OCI-LY1 (cell line): ENCODE data around the gene RAET1G.

Source experiments
- CTCF ChIP-seq: fragments of 200-600 bp; sonication (generic), shearing (Covaris generic); IDR thresholded peaks from 2 replicates; pipeline ENCODE4 v1.5.1; 2017; ENCODE audit warnings: mild to moderate bottlenecking, antibody characterized with exemption, low read length, moderate library complexity, mixed read lengths
- EZH2 ChIP-seq: fragments of 200-600 bp; sonication (generic), shearing (Covaris generic); IDR thresholded peaks from 2 replicates; pipeline ENCODE4 v1.8.0; 2017; ENCODE audit warnings: borderline replicate concordance, mixed run types, mild to moderate bottlenecking, antibody characterized with exemption, low read length, moderate library complexity, mixed read lengths

DNA sequence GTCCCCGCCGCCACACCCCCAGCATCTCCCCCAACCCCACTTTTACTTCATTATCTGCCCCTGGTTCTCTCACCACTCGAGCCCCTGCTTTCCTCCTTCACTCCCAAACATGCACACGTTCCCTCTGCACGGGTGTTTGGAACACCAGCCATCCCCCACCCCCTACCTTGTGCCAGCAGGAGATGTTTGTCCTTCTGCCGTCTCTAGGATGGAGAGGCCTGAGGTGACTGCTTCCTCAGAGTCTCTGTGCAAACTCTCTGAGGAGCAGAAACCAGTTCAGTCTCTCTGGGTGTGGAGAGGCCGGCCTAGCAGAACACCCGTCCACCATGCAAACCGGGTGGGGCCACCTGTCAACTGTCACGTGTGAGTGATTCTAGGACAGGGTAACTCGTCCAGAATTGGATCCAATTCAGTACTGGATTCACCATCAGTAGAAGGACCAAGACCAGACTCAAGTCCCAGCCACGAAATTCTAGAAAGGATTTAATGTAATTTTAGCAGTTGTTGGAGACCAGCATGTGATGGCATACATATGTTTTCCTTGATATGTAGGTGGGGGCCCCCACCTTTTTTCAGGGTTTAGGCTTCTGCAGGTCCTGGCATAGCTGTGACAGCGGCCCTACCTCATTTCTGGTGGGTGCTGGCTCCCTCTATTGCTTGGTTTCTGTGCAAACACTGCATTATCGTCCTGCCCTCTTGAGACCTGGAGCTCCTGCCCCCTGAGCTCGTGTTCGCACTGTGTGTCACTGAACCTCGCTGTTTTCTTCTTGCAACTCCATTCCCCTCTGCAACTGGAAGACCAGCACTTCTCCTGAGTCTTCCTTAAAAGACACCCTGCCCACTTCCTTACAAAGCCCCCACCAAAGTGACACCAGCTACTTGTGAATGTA lies 24.8 kb downstream of the RAET1G start, which contains the start of gene RAET1E:
- no peak for TF ChIP-seq EZH2
- TF ChIP-seq CTCF = peak; percentile 21; the same call in 1 of the 2 replicates
